IPS DF 6.9 (cell line): Measurements from ENCODE around the gene MACO1.
"Not testable (repeated sequence)": the region's sequence is repeated elsewhere in the genome, so short reads cannot be mapped to it uniquely, and the experiment has no call there.

Source experiments
- DNase-seq: peaks from one replicate; pipeline ENCODE4 v3.0.0-alpha.2; 2013; ENCODE audit warnings: low read depth, low spot score
- H3K27ac ChIP-seq: one replicate; pipeline ENCODE4 v1.5.1; 2013; ENCODE audit warnings: low read length, control low read depth
- H3K27me3 ChIP-seq: 2 replicates; pipeline ENCODE4 v1.6.1; 2013; ENCODE audit warnings: mild to moderate bottlenecking, low read length; ENCODE audit not compliant: control insufficient read depth, insufficient read depth
- H3K36me3 ChIP-seq: 2 replicates; pipeline ENCODE4 v1.6.1; 2013; ENCODE audit warnings: low read length; ENCODE audit not compliant: control insufficient read depth, insufficient read depth
- H3K4me1 ChIP-seq: 2 replicates; pipeline ENCODE4 v1.6.1; 2013; ENCODE audit warnings: low read length; ENCODE audit not compliant: control insufficient read depth, insufficient read depth
- H3K4me3 ChIP-seq: 2 replicates; pipeline ENCODE4 v1.5.1; 2013; ENCODE audit warnings: mild to moderate bottlenecking, low read length
- H3K9me3 ChIP-seq: 2 replicates; pipeline ENCODE4 v1.6.1; 2013; ENCODE audit warnings: low read length, inconsistent platforms; ENCODE audit not compliant: control insufficient read depth, insufficient read depth
- whole genome bisulfite sequencing: extraction: QIAGEN DNeasy Blood & Tissue Kit; methylation state at CpG from one replicate; pipeline ENCODE4 v1.1.7; 2013; ENCODE audit warnings: mixed read lengths, missing lambda C conversion rate; ENCODE audit not compliant: insufficient read length, insufficient coverage; 5-methylcytosine and 5-hydroxymethylcytosine counted together

The MACO1 gene

GRCh38 chr1:25458541-25459298 lies 28.0 kb downstream of the MACO1 start:
- H3K4me1 ChIP-seq = no peaks in the 10 kb centered on the region
- H3K36me3 ChIP-seq = no peaks in the 10 kb centered on the region
- H3K27ac ChIP-seq = no peak overlapping the region
- no peak for DNase-seq
- no peaks in the 10 kb centered on the region for H3K9me3 ChIP-seq
- H3K27me3 ChIP-seq = no peaks in the 10 kb centered on the region
- no CpG with 5 or more reads among the region's 7 CpGs for WGBS
- H3K4me3 ChIP-seq = no peak overlapping the region

GRCh38 chr1:25460020-25460419 lies 29.3 kb downstream of the MACO1 start:
- no CpG with 5 or more reads among the region's 3 CpGs for WGBS
- no peaks in the 10 kb centered on the region for H3K36me3 ChIP-seq
- no peak overlapping the region for H3K4me3 ChIP-seq
- H3K27ac ChIP-seq = no peak overlapping the region
- H3K9me3 ChIP-seq = no peaks in the 10 kb centered on the region
- H3K27me3 ChIP-seq = no peaks in the 10 kb centered on the region
- DNase-seq = no peak
- no peaks in the 10 kb centered on the region for H3K4me1 ChIP-seq

GRCh38 chr1:25460816-25461215 lies 30.1 kb downstream of the MACO1 start:
- not testable (repeated sequence) for H3K9me3 ChIP-seq, H3K36me3 ChIP-seq, H3K27me3 ChIP-seq, H3K4me1 ChIP-seq, H3K4me3 ChIP-seq, DNase-seq, H3K27ac ChIP-seq
- no CpG with 5 or more reads among the region's 4 CpGs for WGBS

GRCh38 chr1:25461849-25462248 lies 31.2 kb downstream of the MACO1 start:
- Histone ChIP-seq H3K4me3 (no peak overlapping the region), H3K4me1 (no peaks in the 10 kb centered on the region), H3K9me3 (no peaks in the 10 kb centered on the region), H3K36me3 (no peaks in the 10 kb centered on the region), H3K27ac (no peak overlapping the region), H3K27me3 (no peaks in the 10 kb centered on the region)
- DNase-seq = no peak
- no CpG with 5 or more reads among the region's 2 CpGs for WGBS

GRCh38 chr1:25462732-25463131 lies 32.0 kb downstream of the MACO1 start:
- H3K27me3 ChIP-seq = no peaks in the 10 kb centered on the region
- no peaks in the 10 kb centered on the region for H3K9me3 ChIP-seq
- no peak overlapping the region for H3K4me3 ChIP-seq
- no CpG with 5 or more reads among the region's 5 CpGs for WGBS
- no peaks in the 10 kb centered on the region for H3K36me3 ChIP-seq
- no peak overlapping the region for H3K27ac ChIP-seq
- DNase-seq = no peak
- H3K4me1 ChIP-seq = no peaks in the 10 kb centered on the region

- WGBS = no CpG with 5 or more reads among the region's 4 CpGs
- H3K36me3 ChIP-seq = no peaks in the 10 kb centered on the region
- no peak overlapping the region for H3K27ac ChIP-seq
- no peaks in the 10 kb centered on the region for H3K9me3 ChIP-seq
- no peak for DNase-seq
- H3K27me3 ChIP-seq = no peaks in the 10 kb centered on the region
- no peak overlapping the region for H3K4me3 ChIP-seq
- no peaks in the 10 kb centered on the region for H3K4me1 ChIP-seq
Measured at GRCh38 chr1:25467193-25467592, 36.5 kb downstream of the MACO1 start.

- H3K9me3 ChIP-seq = no peaks in the 10 kb centered on the region
- no peaks in the 10 kb centered on the region for H3K27me3 ChIP-seq
- H3K4me1 ChIP-seq = no peaks in the 10 kb centered on the region
- no CpG with 5 or more reads among the region's 1 CpG for WGBS
- no peak overlapping the region for H3K27ac ChIP-seq
- H3K4me3 ChIP-seq = no peak overlapping the region
- DNase-seq = no peak
- H3K36me3 ChIP-seq = no peaks in the 10 kb centered on the region
Measured at GRCh38 chr1:25467616-25468015, 36.9 kb downstream of the MACO1 start.

- Histone ChIP-seq H3K4me3 (no peak overlapping the region), H3K9me3 (no peaks in the 10 kb centered on the region), H3K27ac (no peak overlapping the region), H3K27me3 (no peaks in the 10 kb centered on the region), H3K4me1 (no peaks in the 10 kb centered on the region), H3K36me3 (no peaks in the 10 kb centered on the region)
- no peak for DNase-seq
Measured at GRCh38 chr1:25468033-25468432, 37.3 kb downstream of the MACO1 start.

GRCh38 chr1:25469177-25469576 lies 38.5 kb downstream of the MACO1 start:
- Histone ChIP-seq H3K4me3 (no peak overlapping the region), H3K27ac (no peak overlapping the region), H3K9me3 (no peaks in the 10 kb centered on the region), H3K27me3 (no peaks in the 10 kb centered on the region), H3K36me3 (no peaks in the 10 kb centered on the region), H3K4me1 (no peaks in the 10 kb centered on the region)
- DNase-seq = no peak
- whole genome bisulfite sequencing = no CpG with 5 or more reads among the region's 2 CpGs

GRCh38 chr1:25472471-25472870 lies 41.8 kb downstream of the MACO1 start:
- DNase-seq = no peak
- H3K4me1 ChIP-seq = no peaks in the 10 kb centered on the region
- no peak overlapping the region for H3K4me3 ChIP-seq
- H3K36me3 ChIP-seq = no peaks in the 10 kb centered on the region
- H3K27me3 ChIP-seq = no peaks in the 10 kb centered on the region
- no peak overlapping the region for H3K27ac ChIP-seq
- no CpG with 5 or more reads among the region's 4 CpGs for WGBS
- H3K9me3 ChIP-seq = no peaks in the 10 kb centered on the region

- WGBS = no CpG with 5 or more reads among the region's 1 CpG
- no peak for DNase-seq
- Histone ChIP-seq H3K4me1 (no peaks in the 10 kb centered on the region), H3K4me3 (no peak overlapping the region), H3K9me3 (no peaks in the 10 kb centered on the region), H3K36me3 (no peaks in the 10 kb centered on the region), H3K27ac (no peak overlapping the region), H3K27me3 (no peaks in the 10 kb centered on the region)
Measured at GRCh38 chr1:25473653-25474225, 43.0 kb downstream of the MACO1 start.
